ENCODE results near the gene EFNA4.
A peak's percentile ranks its signal among the peaks of the same experiment; 100 is the strongest.

Gene EFNA4

GRCh38 chr1:155063550-155064110 is at the start of gene EFNA4:
EFNA4 (plus strand) TSS chr1:155063740; CDS start chr1:155063824, 84 bp downstream.
- DNase-seq (ENCODE audit: low spot score) = peak; percentile 92

GRCh38 chr1:155014709-155015508 is 48.6 kb upstream of the EFNA4 start:
- DNase-seq (ENCODE audit: low spot score) = no peak

- no peak for DNase-seq (ENCODE audit: low spot score)
Measured at GRCh38 chr1:155015527-155016230, 47.9 kb upstream of the EFNA4 start.

- no peak for DNase-seq (ENCODE audit: low spot score)
Measured at GRCh38 chr1:155016231-155016831, 47.2 kb upstream of the EFNA4 start.

GRCh38 chr1:155017041-155017945 is 46.2 kb upstream of the EFNA4 start:
- DNase-seq (ENCODE audit: low spot score) = peak; percentile 97

- no peak for DNase-seq (ENCODE audit: low spot score)
Measured at GRCh38 chr1:155017946-155018316, 45.6 kb upstream of the EFNA4 start.

- DNase-seq (ENCODE audit: low spot score) = no peak
Measured at GRCh38 chr1:155018617-155019348, 44.8 kb upstream of the EFNA4 start.

GRCh38 chr1:155019377-155020245 is 43.9 kb upstream of the EFNA4 start:
- DNase-seq (ENCODE audit: low spot score) = no peak

- DNase-seq (ENCODE audit: low spot score) = no peak
Measured at GRCh38 chr1:155022136-155022926, 41.2 kb upstream of the EFNA4 start.

GRCh38 chr1:155022927-155023236 is 40.7 kb upstream of the EFNA4 start:
- no peak for DNase-seq (ENCODE audit: low spot score)

- no peak for DNase-seq (ENCODE audit: low spot score)
Measured at GRCh38 chr1:155023627-155024026, 39.9 kb upstream of the EFNA4 start.

GRCh38 chr1:155024315-155024714 is 39.2 kb upstream of the EFNA4 start:
- DNase-seq (ENCODE audit: low spot score) = no peak

- DNase-seq (ENCODE audit: low spot score) = no peak
Measured at GRCh38 chr1:155026154-155026553, 37.4 kb upstream of the EFNA4 start.

- no peak for DNase-seq (ENCODE audit: low spot score)
Measured at GRCh38 chr1:155026588-155026987, 37.0 kb upstream of the EFNA4 start.

GRCh38 chr1:155029513-155030242 is 33.9 kb upstream of the EFNA4 start:
- no peak for DNase-seq (ENCODE audit: low spot score)

GRCh38 chr1:155030243-155030795 is 33.2 kb upstream of the EFNA4 start:
- DNase-seq (ENCODE audit: low spot score) = no peak

GRCh38 chr1:155030899-155031298 is 32.6 kb upstream of the EFNA4 start:
- DNase-seq (ENCODE audit: low spot score) = no peak

- no peak for DNase-seq (ENCODE audit: low spot score)
Measured at GRCh38 chr1:155032886-155033285, 30.7 kb upstream of the EFNA4 start.
